CD4-positive, alpha-beta memory T cell (primary cell): ENCODE results near the gene USP25. TPM values are rescaled to one million over a fixed set of nuclear protein-coding genes. Genes with fewer than 3 reads are reported as not detected.

ENCODE experiments used
- CTCF ChIA-PET: fragments of 350-600 bp; sonication (Branson Sonifier 250); formaldehyde crosslinking; loops from one replicate; lab custom pipeline; 2021; ENCODE audit warnings: inconsistent platforms; ENCODE audit not compliant: partially characterized antibody; lab: Charles Lee
- POLR2A ChIA-PET: fragments of 350-600 bp; sonication (Branson Sonifier 250); formaldehyde crosslinking; loops from one replicate; lab custom pipeline; 2021; ENCODE audit not compliant: partially characterized antibody; lab: Charles Lee
- DNase-seq, 5 donors: peaks; one replicate each; pipeline versions ENCODE4 v3.0.0 to v3.0.0-alpha.2; 2020 to 2022; ENCODE audit warnings: mixed read lengths in 1 of 5
- H3K27ac ChIP-seq: one replicate; pipeline ENCODE4 v1.7.0; 2013; ENCODE audit warnings: low read depth, low read length
- H3K27me3 ChIP-seq: 2 replicates; pipeline ENCODE4 v1.7.0; 2013; ENCODE audit warnings: mild to moderate bottlenecking, low read length, moderate library complexity; ENCODE audit not compliant: insufficient read depth
- H3K36me3 ChIP-seq: 2 replicates; pipeline ENCODE4 v1.7.0; 2013; ENCODE audit warnings: mild to moderate bottlenecking, low read length, moderate library complexity; ENCODE audit not compliant: insufficient read depth
- H3K4me1 ChIP-seq: 2 replicates; pipeline ENCODE4 v1.7.0; 2013; ENCODE audit warnings: mild to moderate bottlenecking, low read length, moderate library complexity; ENCODE audit not compliant: insufficient read depth
- H3K4me3 ChIP-seq, 2 donors: one replicate each; pipeline ENCODE4 v1.7.0; 2013; ENCODE audit warnings: low read length in 2 of 2, mild to moderate bottlenecking in 1 of 2
- H3K9me3 ChIP-seq, 2 donors: one replicate each; pipeline ENCODE4 v1.7.0; 2013; ENCODE audit warnings: low read length in 2 of 2, control low read depth in 1 of 2; ENCODE audit not compliant: control insufficient read depth in 1 of 2
- H3K27ac Mint-ChIP-seq, 7 donors: one replicate each; pipeline ENCODE4 v1.8.0; 2020 to 2021; ENCODE audit warnings: mixed read lengths in 7 of 7, mild to moderate bottlenecking in 6 of 7, inconsistent platforms in 3 of 7, moderate library complexity in 3 of 7
- H3K27me3 Mint-ChIP-seq, 2 donors: one replicate each; pipeline ENCODE4 v1.8.0; 2020 to 2021; ENCODE audit warnings: mixed read lengths in 2 of 2
- H3K36me3 Mint-ChIP-seq, 2 donors: one replicate each; pipeline ENCODE4 v1.8.0; 2020 to 2021; ENCODE audit warnings: mixed read lengths in 2 of 2, inconsistent platforms in 1 of 2, mild to moderate bottlenecking in 1 of 2
- H3K4me1 Mint-ChIP-seq, 4 donors: one replicate each; pipeline ENCODE4 v1.8.0; 2020 to 2021; ENCODE audit warnings: mixed read lengths in 4 of 4, mild to moderate bottlenecking in 1 of 4
- H3K4me3 Mint-ChIP-seq, 8 donors: one replicate each; pipeline ENCODE4 v1.8.0; 2020 to 2021; ENCODE audit warnings: mixed read lengths in 8 of 8, mild to moderate bottlenecking in 7 of 8, moderate library complexity in 6 of 8, inconsistent platforms in 3 of 8
- H3K9me3 Mint-ChIP-seq, 8 donors: one replicate each; pipeline ENCODE4 v1.8.0; 2020 to 2021; ENCODE audit warnings: mixed read lengths in 8 of 8, mild to moderate bottlenecking in 5 of 8, inconsistent platforms in 3 of 8, moderate library complexity in 1 of 8
- intact Hi-C: fragments of 100-400 bp; cut with micrococcal nuclease; formaldehyde crosslinking; loops from one replicate; pipeline ENCODE4 v1.15.1; 2023
- polyA plus RNA-seq, 2 donors: library from polyadenylated mRNA; unstranded; fragments of 300-500 nt; fragmentation: Illumina TruSeq; gene quantifications; one replicate each; pipeline ENCODE4 v1.2.3, GENCODE V29; 2021
- total RNA-seq, 2 experiments: library from RNA; stranded (reverse); gene quantifications; one replicate each; pipeline ENCODE4 v1.2.3, GENCODE V29; 2021

USP25 gene
- total and polyA plus RNA-seq, 4 experiments from 2014 or later: 6.2 to 73.5 (median 49.1) TPM

GRCh38 chr21:15713412-15713811, 16.4 kb upstream of the USP25 start:
- POLR2A ChIA-PET: no interaction called here

GRCh38 chr21:15718711-15719110, 11.1 kb upstream of the USP25 start:
- Mint-ChIP-seq H3K27ac (no peak overlapping the region), H3K9me3 (peaks cover 0 to 8% (median 3%) of the 10 kb centered on the region in 8 donors), H3K27me3 (peaks cover 3% of the 10 kb centered on the region in 2 donors), H3K4me1 (no peaks in the 10 kb centered on the region), H3K36me3 (no peaks in the 10 kb centered on the region), H3K4me3 (no peak overlapping the region)
- Histone ChIP-seq H3K36me3 (no peaks in the 10 kb centered on the region), H3K27ac (no peak overlapping the region), H3K9me3 (no peaks in the 10 kb centered on the region), H3K4me3 (no peak overlapping the region), H3K4me1 (no peaks in the 10 kb centered on the region), H3K27me3 (no peaks in the 10 kb centered on the region)
- intact Hi-C loops: no loop called here
- CTCF ChIA-PET: no interaction called here
- POLR2A ChIA-PET: no interaction called here
- no peak for DNase-seq

More at GRCh38 chr21:15713412-15713811, 16.4 kb upstream of the USP25 start:
- no peak overlapping the region for H3K27ac ChIP-seq
- H3K36me3 ChIP-seq: no peaks in the 10 kb centered on the region
- H3K36me3 Mint-ChIP-seq: no peaks in the 10 kb centered on the region
- peaks cover 6 to 7% of the 10 kb centered on the region in 2 donors for H3K27me3 Mint-ChIP-seq
- H3K4me3 Mint-ChIP-seq: no peak overlapping the region
- CTCF ChIA-PET: no interaction called here
- H3K9me3 ChIP-seq: no peaks in the 10 kb centered on the region
- DNase-seq: no peak
- intact Hi-C loops: no loop called here
- no peaks in the 10 kb centered on the region for H3K9me3 Mint-ChIP-seq
- H3K27ac Mint-ChIP-seq: no peak overlapping the region
- H3K4me3 ChIP-seq: no peak overlapping the region
- no peaks in the 10 kb centered on the region for H3K4me1 ChIP-seq
- no peaks in the 10 kb centered on the region for H3K27me3 ChIP-seq
- peaks cover 0 to 2% (median 0%) of the 10 kb centered on the region in 4 donors for H3K4me1 Mint-ChIP-seq

DNA sequence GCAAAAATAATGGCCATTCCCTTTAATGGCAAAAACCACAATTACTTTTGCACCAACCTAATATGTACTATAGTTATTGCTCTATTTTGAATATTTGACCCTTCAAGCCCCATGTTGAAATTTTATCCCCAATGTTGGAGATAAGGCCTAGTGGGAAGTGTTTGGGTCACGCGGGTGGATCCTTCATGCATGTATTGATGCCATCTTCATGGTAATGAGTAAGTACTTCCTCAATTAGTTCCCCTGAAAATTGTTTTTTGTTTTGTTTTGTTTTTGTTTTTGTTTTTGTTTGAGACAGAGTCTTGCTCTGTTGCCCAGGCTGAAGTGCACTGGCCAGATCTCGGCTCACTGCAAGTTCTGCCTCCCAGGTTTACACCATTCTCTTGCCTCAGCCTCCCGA, 9.8 kb upstream of the USP25 start:
- POLR2A ChIA-PET: no interaction called here
- Histone ChIP-seq H3K36me3 (no peaks in the 10 kb centered on the region), H3K27me3 (no peaks in the 10 kb centered on the region), H3K9me3 (no peaks in the 10 kb centered on the region), H3K4me1 (no peaks in the 10 kb centered on the region), H3K4me3 (no peak overlapping the region), H3K27ac (no peak overlapping the region)
- no peaks in the 10 kb centered on the region for H3K36me3 Mint-ChIP-seq
- peaks cover 0 to 8% (median 3%) of the 10 kb centered on the region in 8 donors for H3K9me3 Mint-ChIP-seq
- H3K4me1 Mint-ChIP-seq: no peaks in the 10 kb centered on the region
- H3K27me3 Mint-ChIP-seq: peaks cover 3% of the 10 kb centered on the region in 2 donors
- no peak for DNase-seq
- intact Hi-C loops: no loop called here
- H3K27ac Mint-ChIP-seq: no peak overlapping the region
- CTCF ChIA-PET: no interaction called here
- no peak overlapping the region for H3K4me3 Mint-ChIP-seq

DNA sequence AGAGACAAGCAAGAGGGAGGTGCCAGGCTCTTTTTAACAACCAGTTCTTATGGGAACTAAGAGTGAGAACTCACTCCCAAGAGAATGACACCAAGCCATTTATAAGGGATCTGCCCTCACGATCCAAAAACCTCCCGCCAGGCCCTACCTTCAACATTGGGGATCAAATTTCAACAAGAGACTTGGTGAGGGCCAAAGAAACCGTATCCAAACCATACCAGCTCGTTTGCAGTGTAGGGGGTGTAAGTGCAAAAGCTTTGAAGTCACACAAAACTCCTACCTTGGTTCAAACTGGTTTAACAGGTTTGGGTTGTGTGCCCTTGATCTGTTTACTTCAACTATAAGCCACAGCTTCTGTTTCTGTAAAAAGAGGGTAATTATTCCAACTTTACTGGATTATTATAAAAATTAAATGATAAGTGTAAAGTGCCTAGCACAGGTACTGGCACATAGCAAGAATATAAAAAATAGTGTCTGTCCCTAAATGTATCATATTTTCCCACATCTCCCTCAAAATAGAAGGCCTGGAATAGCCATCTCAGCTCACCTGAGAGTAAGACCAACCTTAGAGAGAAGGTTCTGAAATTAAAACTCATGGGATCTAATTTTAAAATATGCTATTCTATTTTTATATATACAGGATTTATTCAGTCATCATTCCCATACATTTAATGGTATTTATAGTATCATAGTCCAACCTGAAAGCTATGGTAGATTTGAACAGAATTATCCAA, 7.0 kb upstream of the USP25 start:
- Mint-ChIP-seq H3K36me3 (no peaks in the 10 kb centered on the region), H3K27me3 (peaks cover 0 to 1% of the 10 kb centered on the region in 2 donors), H3K4me1 (no peaks in the 10 kb centered on the region), H3K27ac (peak overlapping the region in 1 of 7 donors; percentile 62), H3K9me3 (peaks cover 0 to 8% (median 3%) of the 10 kb centered on the region in 8 donors), H3K4me3 (no peak overlapping the region)
- no peaks in the 10 kb centered on the region for H3K27me3 ChIP-seq
- no peak overlapping the region for H3K27ac ChIP-seq
- intact Hi-C loops: no loop called here
- no peak for DNase-seq
- POLR2A ChIA-PET: no interaction called here
- H3K4me3 ChIP-seq: no peak overlapping the region
- H3K9me3 ChIP-seq: no peaks in the 10 kb centered on the region
- no peaks in the 10 kb centered on the region for H3K36me3 ChIP-seq
- CTCF ChIA-PET: no interaction called here
- no peaks in the 10 kb centered on the region for H3K4me1 ChIP-seq

DNA sequence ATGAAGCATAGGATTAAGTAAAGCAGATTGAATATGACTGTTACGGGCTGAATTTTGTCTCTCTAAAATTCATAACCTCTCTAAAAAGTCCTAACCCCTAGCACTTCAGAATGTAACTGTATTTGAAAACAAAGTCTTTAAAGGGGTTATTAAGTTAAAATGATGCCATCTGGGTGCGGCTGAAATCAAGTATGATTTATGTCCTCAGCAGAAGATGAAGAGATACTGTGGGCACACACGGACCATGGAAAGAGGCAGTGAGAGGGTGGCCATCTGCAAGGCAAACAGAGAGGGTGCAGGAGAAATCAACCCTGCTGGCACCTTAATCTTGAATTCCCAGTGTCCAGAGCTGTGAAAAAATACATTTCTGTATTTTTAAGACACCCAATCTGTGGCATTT, 3.8 kb upstream of the USP25 start:
- H3K27ac Mint-ChIP-seq: no peak overlapping the region
- POLR2A ChIA-PET: no interaction called here

DNA sequence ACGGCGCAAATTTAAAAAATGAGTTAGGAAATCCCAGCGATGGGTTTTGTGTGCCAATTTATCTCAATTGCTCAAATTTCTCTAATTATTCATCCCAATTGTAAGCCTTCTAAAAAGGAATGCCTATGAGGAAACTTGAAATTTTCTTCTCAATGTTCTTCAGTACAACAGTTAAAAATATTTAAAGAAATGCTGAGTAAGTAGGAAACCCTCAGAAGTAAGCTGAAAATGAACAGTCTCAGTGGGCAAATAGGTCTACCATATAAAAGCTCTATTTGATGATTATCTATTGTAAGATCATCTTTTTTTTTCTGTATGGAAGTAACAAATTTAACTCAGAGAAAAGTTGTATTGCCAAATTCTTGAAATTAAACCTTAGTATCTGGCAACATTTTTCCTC, 1.7 kb upstream of the USP25 start:
- intact Hi-C loops: no loop called here
- CTCF ChIA-PET: interaction anchor here (0.8 to 1.4 kb wide), 2 partner anchors 24 to 99 kb away, joined by 3 to 4 read pairs; no protein-coding TSS in a partner anchor
- H3K27me3 ChIP-seq: no peaks in the 10 kb centered on the region
- DNase-seq: no peak
- H3K4me3 ChIP-seq: no peak overlapping the region
- no peak overlapping the region for H3K4me3 Mint-ChIP-seq
- POLR2A ChIA-PET: interaction anchor here (1.3 kb wide), 1 partner anchor 15 kb away, joined by 4 read pairs; no protein-coding TSS in a partner anchor
- no peaks in the 10 kb centered on the region for H3K9me3 ChIP-seq
- H3K36me3 ChIP-seq: no peaks in the 10 kb centered on the region
- peak overlapping the region in 1 of 7 donors; percentile 79 for H3K27ac Mint-ChIP-seq
- H3K36me3 Mint-ChIP-seq: peaks cover 0 to 3% of the 10 kb centered on the region in 2 donors
- H3K27me3 Mint-ChIP-seq: no peaks in the 10 kb centered on the region
- no peaks in the 10 kb centered on the region for H3K9me3 Mint-ChIP-seq
- peaks cover 20% of the 10 kb centered on the region for H3K4me1 ChIP-seq
- H3K4me1 Mint-ChIP-seq: peaks cover 6 to 28% (median 16%) of the 10 kb centered on the region in 4 donors
- H3K27ac ChIP-seq: no peak overlapping the region

More for the DNA sequence above, 3.8 kb upstream of the USP25 start:
- Mint-ChIP-seq H3K4me3 (no peak overlapping the region), H3K9me3 (peaks cover 0 to 8% (median 3%) of the 10 kb centered on the region in 8 donors), H3K36me3 (peaks cover 0 to 3% of the 10 kb centered on the region in 2 donors), H3K4me1 (peaks cover 1 to 7% (median 3%) of the 10 kb centered on the region in 4 donors), H3K27me3 (no peaks in the 10 kb centered on the region)
- no peaks in the 10 kb centered on the region for H3K27me3 ChIP-seq
- H3K4me3 ChIP-seq: no peak overlapping the region
- no peak overlapping the region for H3K27ac ChIP-seq
- CTCF ChIA-PET: no interaction called here
- intact Hi-C loops: no loop called here
- H3K4me1 ChIP-seq: peaks cover 3% of the 10 kb centered on the region
- no peaks in the 10 kb centered on the region for H3K36me3 ChIP-seq
- H3K9me3 ChIP-seq: no peaks in the 10 kb centered on the region
- DNase-seq: no peak

DNA sequence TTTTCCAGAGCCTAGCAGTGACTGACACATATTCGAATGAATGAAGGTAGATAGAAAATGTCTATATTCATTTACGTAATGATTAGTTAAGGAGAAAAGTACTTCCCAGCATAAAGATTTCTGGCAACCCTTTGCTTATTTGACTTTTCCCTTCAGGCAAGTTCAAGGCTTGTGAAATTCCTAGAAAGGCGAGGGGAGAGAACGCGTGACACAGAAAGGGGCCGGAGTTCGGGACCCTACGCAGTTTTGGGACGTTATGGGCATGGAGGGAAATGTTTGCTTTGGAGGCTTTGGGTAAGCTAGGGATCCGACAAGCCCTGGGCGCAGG, 472 bp upstream of the USP25 start:
- POLR2A ChIA-PET: interaction anchor here (1.2 kb wide), 1 partner anchor 101 kb away, joined by 3 read pairs; no protein-coding TSS in a partner anchor
- no peaks in the 10 kb centered on the region for H3K36me3 ChIP-seq
- H3K27ac ChIP-seq: peak overlapping the region; percentile 65
- Mint-ChIP-seq H3K4me3 (peak overlapping the region; percentile 66 to 85 (median 82)), H3K9me3 (no peaks in the 10 kb centered on the region), H3K27me3 (no peaks in the 10 kb centered on the region), H3K4me1 (peaks cover 14 to 37% (median 25%) of the 10 kb centered on the region in 4 donors), H3K27ac (peak overlapping the region; percentile 61 to 85 (median 79)), H3K36me3 (peaks cover 0 to 3% of the 10 kb centered on the region in 2 donors)
- DNase-seq: no peak
- peaks cover 32% of the 10 kb centered on the region for H3K4me1 ChIP-seq
- no peaks in the 10 kb centered on the region for H3K9me3 ChIP-seq
- intact Hi-C loops: no loop called here
- CTCF ChIA-PET: interaction anchor here (1.4 kb wide), 1 partner anchor 97 kb away, joined by 4 read pairs; no protein-coding TSS in a partner anchor
- peak overlapping the region in 1 of 2 donors; percentile 65 for H3K4me3 ChIP-seq
- H3K27me3 ChIP-seq: no peaks in the 10 kb centered on the region
